Measurements from ENCODE around the gene ACSM3. TPM values are rescaled to one million over a fixed set of nuclear protein-coding genes. Genes with fewer than 3 reads are reported as not detected.

Gene ACSM3
- total RNA-seq, 1 donor = 0.86 TPM

DNA sequence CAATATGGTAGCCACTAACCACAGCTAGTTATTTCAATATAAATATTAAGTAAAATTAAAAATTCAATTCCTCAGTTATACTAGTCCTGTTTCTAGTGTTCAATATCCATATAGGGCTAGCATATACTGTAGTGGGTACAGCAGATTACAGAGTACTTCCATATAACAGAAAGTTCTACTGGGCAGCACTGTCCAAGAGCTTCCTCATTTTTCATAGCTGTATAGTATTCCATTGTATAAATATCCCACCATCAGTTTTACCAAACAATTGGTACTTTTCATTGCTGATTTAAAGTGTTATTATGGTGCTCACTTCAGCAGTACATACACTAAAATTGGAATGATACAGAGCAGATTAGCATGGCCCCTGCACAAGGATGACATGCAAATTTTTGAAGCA is 20.4 kb downstream of the ACSM3 start:
- TF ChIP-seq, protein P1, sequence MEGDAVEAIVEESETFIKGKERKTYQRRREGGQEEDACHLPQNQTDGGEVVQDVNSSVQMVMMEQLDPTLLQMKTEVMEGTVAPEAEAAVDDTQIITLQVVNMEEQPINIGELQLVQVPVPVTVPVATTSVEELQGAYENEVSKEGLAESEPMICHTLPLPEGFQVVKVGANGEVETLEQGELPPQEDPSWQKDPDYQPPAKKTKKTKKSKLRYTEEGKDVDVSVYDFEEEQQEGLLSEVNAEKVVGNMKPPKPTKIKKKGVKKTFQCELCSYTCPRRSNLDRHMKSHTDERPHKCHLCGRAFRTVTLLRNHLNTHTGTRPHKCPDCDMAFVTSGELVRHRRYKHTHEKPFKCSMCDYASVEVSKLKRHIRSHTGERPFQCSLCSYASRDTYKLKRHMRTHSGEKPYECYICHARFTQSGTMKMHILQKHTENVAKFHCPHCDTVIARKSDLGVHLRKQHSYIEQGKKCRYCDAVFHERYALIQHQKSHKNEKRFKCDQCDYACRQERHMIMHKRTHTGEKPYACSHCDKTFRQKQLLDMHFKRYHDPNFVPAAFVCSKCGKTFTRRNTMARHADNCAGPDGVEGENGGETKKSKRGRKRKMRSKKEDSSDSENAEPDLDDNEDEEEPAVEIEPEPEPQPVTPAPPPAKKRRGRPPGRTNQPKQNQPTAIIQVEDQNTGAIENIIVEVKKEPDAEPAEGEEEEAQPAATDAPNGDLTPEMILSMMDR (IDR thresholded peaks at IDR 0.05; ENCODE audit: insufficient read depth, low read depth, low read length) = no peak
- no peak for DNase-seq (ENCODE audit: low read depth)
- no peak overlapping the region for H3K4me3 ChIP-seq (ENCODE audit: low read depth, low read length)

DNA sequence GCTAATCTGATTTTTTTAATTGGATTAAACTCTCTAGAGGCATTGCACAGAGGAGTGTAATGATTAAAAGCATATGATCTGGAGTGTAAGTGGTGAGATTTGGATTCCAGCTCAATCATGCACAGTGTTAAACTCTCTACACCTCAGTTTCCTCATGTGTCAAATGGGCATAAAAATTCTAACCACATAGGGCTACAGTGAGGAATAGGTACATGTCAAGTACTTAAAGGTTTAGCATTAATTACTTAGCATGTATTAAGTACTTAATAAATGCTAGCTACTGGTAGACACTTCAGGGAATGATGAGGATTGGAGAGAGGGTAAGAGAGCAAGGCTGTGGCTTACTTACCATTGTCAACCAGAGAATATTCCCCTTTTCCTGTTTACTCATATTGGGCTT is 25.3 kb downstream of the ACSM3 start:
- H3K4me3 ChIP-seq (ENCODE audit: low read depth, low read length) = no peak overlapping the region
- no peak for DNase-seq (ENCODE audit: low read depth)
- TF ChIP-seq, protein P1 (IDR thresholded peaks at IDR 0.05; ENCODE audit: insufficient read depth, low read depth, low read length) = no peak

DNA sequence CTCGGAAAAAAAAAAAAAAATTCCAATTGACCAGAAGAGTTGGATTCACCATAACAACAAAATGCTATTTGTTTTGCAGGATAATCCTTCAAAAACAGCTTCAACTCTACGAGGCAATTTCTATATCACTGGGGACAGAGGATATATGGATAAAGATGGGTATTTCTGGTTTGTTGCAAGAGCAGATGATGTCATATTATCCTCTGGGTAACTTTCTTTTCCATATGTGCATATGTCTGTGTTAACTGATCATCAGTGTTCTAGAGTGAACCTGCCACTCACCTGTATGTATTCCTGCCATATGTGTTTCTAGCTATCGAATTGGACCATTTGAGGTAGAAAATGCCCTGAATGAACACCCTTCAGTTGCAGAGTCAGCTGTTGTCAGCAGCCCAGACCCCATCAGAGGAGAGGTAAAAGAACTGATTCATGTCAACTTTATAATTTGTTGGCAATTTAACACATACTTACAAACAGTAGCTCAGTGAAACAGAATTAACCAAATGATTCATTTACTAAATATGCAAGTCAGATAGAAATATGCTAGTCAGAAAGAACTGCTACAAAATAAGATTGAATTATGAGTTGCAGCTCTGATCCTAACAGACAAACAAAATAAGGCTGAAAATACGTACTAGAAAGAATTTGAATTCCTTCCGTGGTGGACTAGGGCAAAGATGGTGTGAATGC is 28.3 kb downstream of the ACSM3 start:
- no peak for DNase-seq (ENCODE audit: low read depth)
- no peak overlapping the region for H3K4me3 ChIP-seq (ENCODE audit: low read depth, low read length)
- TF ChIP-seq, protein P1 (IDR thresholded peaks at IDR 0.05; ENCODE audit: insufficient read depth, low read depth, low read length) = no peak

DNA sequence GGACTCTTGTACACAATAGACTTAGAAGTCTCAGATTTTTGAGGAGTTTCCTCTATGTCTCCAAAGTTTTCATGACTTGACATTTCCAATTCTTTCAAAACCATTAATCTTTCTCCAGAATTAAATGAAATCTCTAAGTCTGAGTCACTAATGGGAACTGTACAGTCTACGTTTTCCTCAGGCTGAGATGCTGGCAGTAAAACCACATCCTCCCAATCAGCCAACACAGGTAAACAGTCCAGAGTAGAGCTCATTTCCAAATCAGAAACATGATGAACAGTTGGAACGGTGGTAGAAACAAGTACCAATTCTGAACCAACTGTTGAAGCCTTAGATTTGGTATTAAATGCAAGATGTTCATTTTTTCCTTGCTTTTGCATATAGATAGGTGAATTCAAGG is 34.5 kb downstream of the ACSM3 start:
- DNase-seq (ENCODE audit: low read depth) = no peak
- TF ChIP-seq, protein P1 (IDR thresholded peaks at IDR 0.05; ENCODE audit: insufficient read depth, low read depth, low read length) = no peak
- no peak overlapping the region for H3K4me3 ChIP-seq (ENCODE audit: low read depth, low read length)

DNA sequence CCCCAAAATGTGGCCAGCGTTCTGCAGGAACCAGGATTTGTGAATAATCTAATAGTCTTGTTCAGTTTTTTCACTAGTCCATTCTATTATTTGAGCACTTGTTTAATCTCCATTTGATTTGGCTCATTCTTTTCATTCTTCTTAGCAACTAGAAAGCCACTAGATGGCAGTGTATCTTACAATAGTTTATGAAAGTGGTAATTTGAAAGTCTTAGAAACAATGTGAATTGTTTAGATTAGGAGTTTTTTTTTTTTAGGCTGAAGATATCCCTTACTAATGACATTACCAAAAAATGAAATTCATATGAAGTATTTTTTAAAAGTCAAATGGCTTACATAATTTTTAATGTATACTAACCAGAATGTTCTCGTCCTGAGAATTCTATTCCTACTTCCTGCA is 35.8 kb downstream of the ACSM3 start:
- TF ChIP-seq, protein P1 (IDR thresholded peaks at IDR 0.05; ENCODE audit: insufficient read depth, low read depth, low read length) = peak; percentile 35
- no peak overlapping the region for H3K4me3 ChIP-seq (ENCODE audit: low read depth, low read length)
- DNase-seq (ENCODE audit: low read depth) = peak; percentile 7

DNA sequence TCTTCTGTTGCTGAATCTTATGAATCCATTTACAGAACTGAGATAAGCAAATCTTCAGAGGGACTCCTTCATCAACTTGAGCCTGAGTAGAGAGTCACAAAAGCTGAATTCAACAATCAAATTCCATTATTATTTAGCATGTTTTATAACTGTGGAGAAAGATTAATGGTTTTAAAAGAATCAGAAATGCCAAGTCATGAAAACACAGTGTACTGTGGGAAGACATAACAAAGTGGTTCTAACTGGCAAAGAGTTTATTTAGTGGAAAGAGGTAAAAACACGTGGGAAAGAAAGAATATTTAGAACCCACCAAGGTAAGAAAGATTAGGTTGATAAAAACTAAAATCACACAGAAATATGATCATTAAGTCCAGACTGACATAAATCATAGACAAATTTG is 37.5 kb downstream of the ACSM3 start:
- TF ChIP-seq, protein P1 (IDR thresholded peaks at IDR 0.05; ENCODE audit: insufficient read depth, low read depth, low read length) = no peak
- H3K4me3 ChIP-seq (ENCODE audit: low read depth, low read length) = no peak overlapping the region
- no peak for DNase-seq (ENCODE audit: low read depth)

DNA sequence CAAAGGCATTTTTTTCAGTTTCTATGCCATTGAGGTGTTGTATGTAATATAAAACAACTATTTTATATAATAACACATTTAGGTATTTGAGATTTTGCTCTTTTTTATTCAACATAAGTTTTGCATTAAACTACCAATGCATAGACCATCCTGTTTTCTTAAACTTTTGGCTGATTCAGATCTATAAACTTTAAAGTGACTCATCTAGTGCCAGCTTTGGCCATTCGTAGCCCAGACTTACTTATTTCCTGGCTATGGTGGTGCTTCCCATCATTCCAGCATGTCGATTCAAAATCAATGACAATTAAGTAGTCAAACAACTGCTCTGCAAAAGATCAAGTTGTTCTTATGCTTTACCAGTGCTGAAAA is 39.4 kb downstream of the ACSM3 start:
- TF ChIP-seq, protein P1 (IDR thresholded peaks at IDR 0.05; ENCODE audit: insufficient read depth, low read depth, low read length) = no peak
- no peak overlapping the region for H3K4me3 ChIP-seq (ENCODE audit: low read depth, low read length)
- no peak for DNase-seq (ENCODE audit: low read depth)
